Measurements from ENCODE around the gene DIP2C. TPM values are rescaled to one million over a fixed set of nuclear protein-coding genes. Genes with fewer than 3 reads are reported as not detected.
A peak's percentile ranks its signal among the peaks of the same experiment; 100 is the strongest.

DIP2C gene
- total RNA-seq, 8 experiments from 2014 or later, result 1.9 to 26.3 (median 19.8) TPM

- in situ Hi-C loops (cut with MboI; ENCODE audit: low pct_unique_long_range_greater_than_20kb in 2 of 9, low sequenced_read_pairs in 9 of 9, unreplicated experiment in 9 of 9), result loop anchor here in 4 of 9 experiments (25.0 kb wide), 4 partner anchors 108 to 308 kb away; partner anchors contain the start of gene DIP2C (in 2 of the 4)
- H3K4me1 ChIP-seq (replicated peaks in 1 of 2), result peaks cover 14 to 31% of the 10 kb centered on the region in 2 donors
- WGBS, 10 experiments, result 37 to 100% (median 49%) methylated on average over 1 to 13 of the region's 17 CpGs; no CpG with 5 or more reads in 1 of the 10 experiments
- ATAC-seq (replicated peaks in 6 of 8), result peak in 5 of 8 experiments; percentile 61 to 89 (median 85)
- H3K4me3 ChIP-seq, result no peak overlapping the region
- peak overlapping the region in 1 of 2 donors; percentile 53 for H3K27ac ChIP-seq
These were observed 185.3 kb downstream of the DIP2C start for GRCh38 chr10:504121-504611.

- in situ Hi-C loops (cut with MboI; ENCODE audit: low pct_unique_long_range_greater_than_20kb in 2 of 9, low sequenced_read_pairs in 9 of 9, unreplicated experiment in 9 of 9), result loop anchor here in 4 of 9 experiments (25.0 kb wide), 4 partner anchors 111 to 311 kb away; partner anchors contain the start of gene DIP2C (in 2 of the 4)
These were observed 187.9 kb downstream of the DIP2C start for GRCh38 chr10:501596-501995.

GRCh38 chr10:500876-501275 lies 188.6 kb downstream of the DIP2C start:
- H3K27ac ChIP-seq, result no peak overlapping the region
- peaks cover 17 to 35% of the 10 kb centered on the region in 2 donors for H3K4me1 ChIP-seq (replicated peaks in 1 of 2)
- ATAC-seq (replicated peaks in 6 of 8), result no peak
- 35 to 100% (median 83%) methylated on average over 1 to 2 of the region's 2 CpGs; no CpG with 5 or more reads in 1 of the 10 experiments for WGBS, 10 experiments
- H3K4me3 ChIP-seq, result no peak overlapping the region
- in situ Hi-C loops (cut with MboI; ENCODE audit: low pct_unique_long_range_greater_than_20kb in 2 of 9, low sequenced_read_pairs in 9 of 9, unreplicated experiment in 9 of 9), result loop anchor here in 4 of 9 experiments (25.0 kb wide), 4 partner anchors 111 to 311 kb away; partner anchors contain the start of gene DIP2C (in 2 of the 4)

More at GRCh38 chr10:501596-501995, 187.9 kb downstream of the DIP2C start:
- 63 to 100% (median 90%) methylated on average over 3 to 8 of the region's 8 CpGs for WGBS, 10 experiments
- no peak overlapping the region for H3K4me3 ChIP-seq
- no peak for ATAC-seq (replicated peaks in 6 of 8)
- no peak overlapping the region for H3K27ac ChIP-seq
- peaks cover 17 to 38% of the 10 kb centered on the region in 2 donors for H3K4me1 ChIP-seq (replicated peaks in 1 of 2)

GRCh38 chr10:499991-500390 lies 189.5 kb downstream of the DIP2C start:
- no peak overlapping the region for H3K4me3 ChIP-seq
- in situ Hi-C loops (cut with MboI; ENCODE audit: low pct_unique_long_range_greater_than_20kb in 2 of 9, low sequenced_read_pairs in 9 of 9, unreplicated experiment in 9 of 9), result loop anchor here in 4 of 9 experiments (25.0 kb wide), 4 partner anchors 112 to 312 kb away; partner anchors contain the start of gene DIP2C (in 2 of the 4)
- WGBS, 10 experiments, result 67 to 80% (median 80%) methylated on average over 1 of the region's 4 CpGs; no CpG with 5 or more reads in 7 of the 10 experiments
- no peak overlapping the region for H3K27ac ChIP-seq
- H3K4me1 ChIP-seq (replicated peaks in 1 of 2), result peaks cover 24 to 39% of the 10 kb centered on the region in 2 donors
- no peak for ATAC-seq (replicated peaks in 6 of 8)

GRCh38 chr10:498760-499435 lies 190.6 kb downstream of the DIP2C start:
- Histone ChIP-seq H3K4me1 (replicated peaks in 1 of 2) (peaks cover 25 to 34% of the 10 kb centered on the region in 2 donors), H3K4me3 (no peak overlapping the region), H3K27ac (no peak overlapping the region)
- peak in 5 of 8 experiments; percentile 35 to 49 (median 42) for ATAC-seq (replicated peaks in 6 of 8)
- WGBS, 10 experiments, result 40 to 90% (median 71%) methylated on average over 1 to 10 of the region's 15 CpGs; no CpG with 5 or more reads in 2 of the 10 experiments
- in situ Hi-C loops (cut with MboI; ENCODE audit: low pct_unique_long_range_greater_than_20kb in 2 of 9, low sequenced_read_pairs in 9 of 9, unreplicated experiment in 9 of 9), result no loop called here

GRCh38 chr10:497898-498451 lies 191.5 kb downstream of the DIP2C start:
- peak in 1 of 8 experiments; percentile 23 for ATAC-seq (replicated peaks in 6 of 8)
- in situ Hi-C loops (cut with MboI; ENCODE audit: low pct_unique_long_range_greater_than_20kb in 2 of 9, low sequenced_read_pairs in 9 of 9, unreplicated experiment in 9 of 9), result no loop called here
- no peak overlapping the region for H3K27ac ChIP-seq
- 80 to 100% (median 90%) methylated on average over 1 to 2 of the region's 6 CpGs; no CpG with 5 or more reads in 6 of the 10 experiments for WGBS, 10 experiments
- H3K4me3 ChIP-seq, result no peak overlapping the region
- peaks cover 25 to 35% of the 10 kb centered on the region in 2 donors for H3K4me1 ChIP-seq (replicated peaks in 1 of 2)

GRCh38 chr10:497289-497688 lies 192.2 kb downstream of the DIP2C start:
- no peak overlapping the region for H3K4me3 ChIP-seq
- no peak overlapping the region for H3K27ac ChIP-seq
- WGBS, 10 experiments, result 86 to 100% (median 95%) methylated on average over 1 to 9 of the region's 10 CpGs; no CpG with 5 or more reads in 3 of the 10 experiments
- H3K4me1 ChIP-seq (replicated peaks in 1 of 2), result peaks cover 26 to 42% of the 10 kb centered on the region in 2 donors
- no peak for ATAC-seq (replicated peaks in 6 of 8)
- in situ Hi-C loops (cut with MboI; ENCODE audit: low pct_unique_long_range_greater_than_20kb in 2 of 9, low sequenced_read_pairs in 9 of 9, unreplicated experiment in 9 of 9), result no loop called here

GRCh38 chr10:494556-494955 lies 194.9 kb downstream of the DIP2C start:
- peaks cover 39 to 61% of the 10 kb centered on the region in 2 donors for H3K4me1 ChIP-seq (replicated peaks in 1 of 2)
- H3K27ac ChIP-seq, result no peak overlapping the region
- no peak for ATAC-seq (replicated peaks in 6 of 8)
- in situ Hi-C loops (cut with MboI; ENCODE audit: low pct_unique_long_range_greater_than_20kb in 2 of 9, low sequenced_read_pairs in 9 of 9, unreplicated experiment in 9 of 9), result no loop called here
- no peak overlapping the region for H3K4me3 ChIP-seq
- WGBS, 10 experiments, result 0 to 100% (median 97%) methylated on average over 1 to 3 of the region's 3 CpGs; no CpG with 5 or more reads in 4 of the 10 experiments

- WGBS, 10 experiments, result 80 to 100% (median 93%) methylated on average over 1 to 5 of the region's 5 CpGs; no CpG with 5 or more reads in 5 of the 10 experiments
- Histone ChIP-seq H3K4me3 (no peak overlapping the region), H3K4me1 (replicated peaks in 1 of 2) (peaks cover 37 to 58% of the 10 kb centered on the region in 2 donors), H3K27ac (no peak overlapping the region)
- in situ Hi-C loops (cut with MboI; ENCODE audit: low pct_unique_long_range_greater_than_20kb in 2 of 9, low sequenced_read_pairs in 9 of 9, unreplicated experiment in 9 of 9), result no loop called here
- ATAC-seq (replicated peaks in 6 of 8), result no peak
These were observed 195.3 kb downstream of the DIP2C start for GRCh38 chr10:494149-494542.

GRCh38 chr10:493391-494148 lies 195.9 kb downstream of the DIP2C start:
- no peak for ATAC-seq (replicated peaks in 6 of 8)
- in situ Hi-C loops (cut with MboI; ENCODE audit: low pct_unique_long_range_greater_than_20kb in 2 of 9, low sequenced_read_pairs in 9 of 9, unreplicated experiment in 9 of 9), result no loop called here
- Histone ChIP-seq H3K27ac (no peak overlapping the region), H3K4me3 (no peak overlapping the region), H3K4me1 (replicated peaks in 1 of 2) (peaks cover 34 to 53% of the 10 kb centered on the region in 2 donors)
- 90 to 100% (median 94%) methylated on average over 1 to 7 of the region's 21 CpGs; no CpG with 5 or more reads in 3 of the 10 experiments for WGBS, 10 experiments

GRCh38 chr10:492836-493235 lies 196.6 kb downstream of the DIP2C start:
- no peak for ATAC-seq (replicated peaks in 6 of 8)
- Histone ChIP-seq H3K4me1 (replicated peaks in 1 of 2) (peaks cover 34 to 51% of the 10 kb centered on the region in 2 donors), H3K27ac (no peak overlapping the region), H3K4me3 (no peak overlapping the region)
- 20 to 87% (median 72%) methylated on average over 1 to 10 of the region's 10 CpGs; no CpG with 5 or more reads in 1 of the 10 experiments for WGBS, 10 experiments
- in situ Hi-C loops (cut with MboI; ENCODE audit: low pct_unique_long_range_greater_than_20kb in 2 of 9, low sequenced_read_pairs in 9 of 9, unreplicated experiment in 9 of 9), result no loop called here

GRCh38 chr10:491667-492424 lies 197.6 kb downstream of the DIP2C start:
- Histone ChIP-seq H3K4me3 (no peak overlapping the region), H3K27ac (no peak overlapping the region), H3K4me1 (replicated peaks in 1 of 2) (peaks cover 35 to 54% of the 10 kb centered on the region in 2 donors)
- in situ Hi-C loops (cut with MboI; ENCODE audit: low pct_unique_long_range_greater_than_20kb in 2 of 9, low sequenced_read_pairs in 9 of 9, unreplicated experiment in 9 of 9), result no loop called here
- ATAC-seq (replicated peaks in 6 of 8), result no peak
- 82 to 100% (median 88%) methylated on average over 2 to 12 of the region's 16 CpGs; no CpG with 5 or more reads in 3 of the 10 experiments for WGBS, 10 experiments

Measured in motor neuron (in vitro differentiated cells).